GM23338 (cell line): ENCODE data around the gene FGD4. TPM values are rescaled to one million over a fixed set of nuclear protein-coding genes. Genes with fewer than 3 reads are reported as not detected.

ENCODE experiments used
- ATAC-seq: fragments of 200-7000 bp; cut with Tn5 transposase; 3 replicates; pipeline ENCODE4 v1.9.1; 2020
- DNase-seq: peaks from one replicate; pipeline ENCODE4 v3.0.0-alpha.2; 2015; ENCODE audit warnings: low spot score
- H2AFZ ChIP-seq: fragments of 200-600 bp; sonication (generic); 2 replicates; pipeline ENCODE4 v1.8.0; 2016; ENCODE audit warnings: antibody characterized with exemption, mild to moderate bottlenecking, moderate library complexity
- H3F3A ChIP-seq: fragments of 200-600 bp; sonication (generic); replicated peaks from 2 replicates; pipeline ENCODE4 v1.8.0; 2017; ENCODE audit warnings: antibody characterized with exemption, mixed run types, low read depth
- H3K27ac ChIP-seq: fragments of 200-600 bp; sonication (generic); 2 replicates; pipeline ENCODE4 v1.6.1; 2016; ENCODE audit warnings: low read depth
- H3K27me3 ChIP-seq: fragments of 200-600 bp; sonication (generic); 2 replicates; pipeline ENCODE4 v1.8.0; 2016; ENCODE audit warnings: mild to moderate bottlenecking, mixed run types, moderate library complexity; ENCODE audit not compliant: insufficient read depth
- H3K36me3 ChIP-seq: fragments of 200-600 bp; sonication (generic); 2 replicates; pipeline ENCODE4 v1.8.0; 2016; ENCODE audit warnings: mild to moderate bottlenecking; ENCODE audit not compliant: insufficient read depth
- H3K4me1 ChIP-seq: fragments of 200-600 bp; sonication (generic); 2 replicates; pipeline ENCODE4 v1.8.0; 2016; ENCODE audit warnings: mild to moderate bottlenecking, moderate library complexity; ENCODE audit not compliant: insufficient read depth
- H3K4me2 ChIP-seq: fragments of 200-600 bp; sonication (generic); 2 replicates; pipeline ENCODE4 v1.7.1; 2017; ENCODE audit warnings: mixed run types
- H3K4me3 ChIP-seq: fragments of 200-600 bp; sonication (generic); 2 replicates; pipeline ENCODE4 v1.6.1; 2016; ENCODE audit warnings: mixed run types
- H3K79me2 ChIP-seq: fragments of 200-600 bp; sonication (generic); replicated peaks from 2 replicates; pipeline ENCODE4 v1.8.0; 2017; ENCODE audit warnings: mild to moderate bottlenecking; ENCODE audit not compliant: insufficient read depth
- H3K9me2 ChIP-seq: fragments of 200-600 bp; sonication (generic); 2 replicates; pipeline ENCODE4 v1.8.0; 2017; ENCODE audit not compliant: insufficient read depth
- H4K20me1 ChIP-seq: fragments of 200-600 bp; sonication (generic); replicated peaks from 2 replicates; pipeline ENCODE4 v1.8.0; 2017; ENCODE audit warnings: mild to moderate bottlenecking; ENCODE audit not compliant: insufficient read depth
- H3K27ac Mint-ChIP-seq: 2 replicates; pipeline ENCODE4 v1.8.0; 2020; ENCODE audit warnings: inconsistent platforms, mild to moderate bottlenecking, moderate library complexity, mixed read lengths
- H3K27me3 Mint-ChIP-seq: 3 replicates; pipeline ENCODE4 v1.8.0; 2022; ENCODE audit warnings: low read depth, mild to moderate bottlenecking, moderate library complexity, mixed read lengths, inconsistent platforms; ENCODE audit not compliant: insufficient read depth, poor library complexity
- H3K36me3 Mint-ChIP-seq: 3 replicates; pipeline ENCODE4 v1.8.0; 2021; ENCODE audit warnings: low read depth, mild to moderate bottlenecking, inconsistent platforms, moderate library complexity, mixed read lengths
- H3K4me1 Mint-ChIP-seq: 3 replicates; pipeline ENCODE4 v1.8.0; 2020; ENCODE audit warnings: mild to moderate bottlenecking, inconsistent platforms, mixed read lengths
- H3K4me3 Mint-ChIP-seq: 3 replicates; pipeline ENCODE4 v1.8.0; 2021; ENCODE audit warnings: moderate library complexity, mild to moderate bottlenecking, inconsistent platforms, mixed read lengths
- H3K9me3 Mint-ChIP-seq: 3 replicates; pipeline ENCODE4 v1.8.0; 2020; ENCODE audit warnings: moderate library complexity, mild to moderate bottlenecking, inconsistent platforms, mixed read lengths
- CREB1 ChIP-seq: fragments of 250-450 bp; sonication (Bioruptor Pico); IDR thresholded peaks from 2 replicates; pipeline ENCODE4 v1.5.0; 2020; ENCODE audit warnings: low read depth, mild to moderate bottlenecking, moderate library complexity
- EZH2phosphoT487 ChIP-seq: fragments of 200-600 bp; sonication (generic); IDR thresholded peaks from one replicate; pipeline ENCODE4 v1.8.1; 2018; ENCODE audit warnings: antibody characterized with exemption; ENCODE audit not compliant: unreplicated experiment
- JUNB ChIP-seq: IDR thresholded peaks from one replicate; pipeline ENCODE4 v1.6.1; 2016; ENCODE audit warnings: antibody characterized with exemption; ENCODE audit not compliant: unreplicated experiment
- NANOG ChIP-seq: IDR thresholded peaks from 2 replicates; pipeline ENCODE4 v1.6.1; 2016; ENCODE audit warnings: antibody characterized with exemption, borderline replicate concordance
- POLR2AphosphoS5 ChIP-seq: IDR thresholded peaks from 2 replicates; pipeline ENCODE4 v1.6.1; 2016; ENCODE audit warnings: antibody characterized with exemption, low read depth
- STAT1 ChIP-seq: IDR thresholded peaks from one replicate; pipeline ENCODE4 v1.6.1; 2016; ENCODE audit warnings: antibody characterized with exemption; ENCODE audit not compliant: unreplicated experiment
- polyA plus RNA-seq: library from polyadenylated mRNA; unstranded; fragments of >200 nt; fragmentation: Nextera tagmentation; extraction: Ambion mirVana; gene quantifications from 2 replicates; pipeline ENCODE4 v1.2.1, GENCODE V29; 2016
- total RNA-seq: library from RNA; depleted of rRNA; stranded (reverse); fragments of >200 nt; shearing (Covaris generic); gene quantifications from 2 replicates; pipeline ENCODE4 v1.2.3, GENCODE V29; 2014
- TF ChIP-seq, protein P1 (sequence below): fragments of 250-450 bp; sonication (Bioruptor Pico); IDR thresholded peaks from 2 replicates; pipeline ENCODE4 v1.5.0; 2020; ENCODE audit warnings: mild to moderate bottlenecking, moderate library complexity
- TF ChIP-seq, protein P2 (sequence below), 2 experiments: fragments of 200-600 bp in 1 of 2; sonication (generic) in 1 of 2; conservative IDR thresholded peaks; 2 replicates each; pipeline versions ENCODE4 v1.5.1 to v1.6.1; 2016 to 2017; ENCODE audit warnings: antibody characterized with exemption in 2 of 2, low read depth in 2 of 2, mild to moderate bottlenecking in 2 of 2, moderate library complexity in 1 of 2
- TF ChIP-seq, protein P3 (sequence below): IDR thresholded peaks from one replicate; pipeline ENCODE4 v1.6.1; 2018; ENCODE audit warnings: antibody characterized with exemption; ENCODE audit not compliant: unreplicated experiment

The FGD4 gene
- total and polyA plus RNA-seq, 2 experiments from 2014 or later: 24.3 to 54.3 TPM

DNA sequence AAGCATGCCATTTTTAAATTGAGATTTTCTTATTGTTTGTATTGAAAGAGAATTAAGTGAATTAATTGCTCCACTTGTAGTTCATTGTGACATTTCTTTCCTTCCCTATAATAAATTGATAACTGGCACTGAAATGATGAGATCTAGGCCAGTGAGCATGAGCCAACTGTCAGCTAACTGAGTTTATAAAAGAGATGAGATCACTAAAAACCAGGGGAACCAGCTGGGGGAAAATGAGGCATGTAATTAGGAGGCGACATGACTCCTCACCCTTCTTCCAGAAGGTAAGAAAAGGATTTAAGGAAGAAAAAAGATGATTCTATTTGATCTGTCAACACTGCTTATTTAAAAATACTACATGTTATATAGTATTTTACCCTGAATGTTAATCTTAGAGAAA lies 175.2 kb downstream of the FGD4 start:
- H3K36me3 ChIP-seq: no peaks in the 10 kb centered on the region
- no peak overlapping the region for H3K4me3 ChIP-seq
- H3K4me1 Mint-ChIP-seq: peaks cover 7% of the 10 kb centered on the region
- no peak overlapping the region for H3K27ac Mint-ChIP-seq
- peaks cover 54% of the 10 kb centered on the region for H3K36me3 Mint-ChIP-seq
- H3K27me3 Mint-ChIP-seq: peaks cover 6% of the 10 kb centered on the region
- H3K4me3 Mint-ChIP-seq: no peak overlapping the region
- H3K79me2 ChIP-seq: peaks cover 92% of the 10 kb centered on the region
- H3K4me1 ChIP-seq: peaks cover 12% of the 10 kb centered on the region
- H3K27ac ChIP-seq: no peak overlapping the region
- no peak overlapping the region for H3K4me2 ChIP-seq
- no peak overlapping the region for H2AFZ ChIP-seq
- TF ChIP-seq NANOG: no peak
- TF ChIP-seq, protein P1, sequence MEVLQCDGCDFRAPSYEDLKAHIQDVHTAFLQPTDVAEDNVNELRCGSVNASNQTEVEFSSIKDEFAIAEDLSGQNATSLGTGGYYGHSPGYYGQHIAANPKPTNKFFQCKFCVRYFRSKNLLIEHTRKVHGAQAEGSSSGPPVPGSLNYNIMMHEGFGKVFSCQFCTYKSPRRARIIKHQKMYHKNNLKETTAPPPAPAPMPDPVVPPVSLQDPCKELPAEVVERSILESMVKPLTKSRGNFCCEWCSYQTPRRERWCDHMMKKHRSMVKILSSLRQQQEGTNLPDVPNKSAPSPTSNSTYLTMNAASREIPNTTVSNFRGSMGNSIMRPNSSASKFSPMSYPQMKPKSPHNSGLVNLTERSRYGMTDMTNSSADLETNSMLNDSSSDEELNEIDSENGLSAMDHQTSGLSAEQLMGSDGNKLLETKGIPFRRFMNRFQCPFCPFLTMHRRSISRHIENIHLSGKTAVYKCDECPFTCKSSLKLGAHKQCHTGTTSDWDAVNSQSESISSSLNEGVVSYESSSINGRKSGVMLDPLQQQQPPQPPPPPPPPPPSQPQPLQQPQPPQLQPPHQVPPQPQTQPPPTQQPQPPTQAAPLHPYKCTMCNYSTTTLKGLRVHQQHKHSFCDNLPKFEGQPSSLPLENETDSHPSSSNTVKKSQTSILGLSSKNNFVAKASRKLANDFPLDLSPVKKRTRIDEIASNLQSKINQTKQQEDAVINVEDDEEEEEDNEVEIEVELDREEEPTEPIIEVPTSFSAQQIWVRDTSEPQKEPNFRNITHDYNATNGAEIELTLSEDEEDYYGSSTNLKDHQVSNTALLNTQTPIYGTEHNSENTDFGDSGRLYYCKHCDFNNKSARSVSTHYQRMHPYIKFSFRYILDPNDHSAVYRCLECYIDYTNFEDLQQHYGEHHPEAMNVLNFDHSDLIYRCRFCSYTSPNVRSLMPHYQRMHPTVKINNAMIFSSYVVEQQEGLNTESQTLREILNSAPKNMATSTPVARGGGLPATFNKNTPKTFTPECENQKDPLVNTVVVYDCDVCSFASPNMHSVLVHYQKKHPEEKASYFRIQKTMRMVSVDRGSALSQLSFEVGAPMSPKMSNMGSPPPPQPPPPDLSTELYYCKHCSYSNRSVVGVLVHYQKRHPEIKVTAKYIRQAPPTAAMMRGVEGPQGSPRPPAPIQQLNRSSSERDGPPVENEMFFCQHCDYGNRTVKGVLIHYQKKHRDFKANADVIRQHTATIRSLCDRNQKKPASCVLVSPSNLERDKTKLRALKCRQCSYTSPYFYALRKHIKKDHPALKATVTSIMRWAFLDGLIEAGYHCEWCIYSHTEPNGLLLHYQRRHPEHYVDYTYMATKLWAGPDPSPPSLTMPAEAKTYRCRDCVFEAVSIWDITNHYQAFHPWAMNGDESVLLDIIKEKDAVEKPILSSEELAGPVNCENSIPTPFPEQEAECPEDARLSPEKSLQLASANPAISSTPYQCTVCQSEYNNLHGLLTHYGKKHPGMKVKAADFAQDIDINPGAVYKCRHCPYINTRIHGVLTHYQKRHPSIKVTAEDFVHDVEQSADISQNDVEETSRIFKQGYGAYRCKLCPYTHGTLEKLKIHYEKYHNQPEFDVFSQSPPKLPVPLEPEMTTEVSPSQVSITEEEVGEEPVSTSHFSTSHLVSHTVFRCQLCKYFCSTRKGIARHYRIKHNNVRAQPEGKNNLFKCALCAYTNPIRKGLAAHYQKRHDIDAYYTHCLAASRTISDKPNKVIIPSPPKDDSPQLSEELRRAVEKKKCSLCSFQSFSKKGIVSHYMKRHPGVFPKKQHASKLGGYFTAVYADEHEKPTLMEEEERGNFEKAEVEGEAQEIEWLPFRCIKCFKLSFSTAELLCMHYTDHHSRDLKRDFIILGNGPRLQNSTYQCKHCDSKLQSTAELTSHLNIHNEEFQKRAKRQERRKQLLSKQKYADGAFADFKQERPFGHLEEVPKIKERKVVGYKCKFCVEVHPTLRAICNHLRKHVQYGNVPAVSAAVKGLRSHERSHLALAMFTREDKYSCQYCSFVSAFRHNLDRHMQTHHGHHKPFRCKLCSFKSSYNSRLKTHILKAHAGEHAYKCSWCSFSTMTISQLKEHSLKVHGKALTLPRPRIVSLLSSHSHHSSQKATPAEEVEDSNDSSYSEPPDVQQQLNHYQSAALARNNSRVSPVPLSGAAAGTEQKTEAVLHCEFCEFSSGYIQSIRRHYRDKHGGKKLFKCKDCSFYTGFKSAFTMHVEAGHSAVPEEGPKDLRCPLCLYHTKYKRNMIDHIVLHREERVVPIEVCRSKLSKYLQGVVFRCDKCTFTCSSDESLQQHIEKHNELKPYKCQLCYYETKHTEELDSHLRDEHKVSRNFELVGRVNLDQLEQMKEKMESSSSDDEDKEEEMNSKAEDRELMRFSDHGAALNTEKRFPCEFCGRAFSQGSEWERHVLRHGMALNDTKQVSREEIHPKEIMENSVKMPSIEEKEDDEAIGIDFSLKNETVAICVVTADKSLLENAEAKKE (CRISPR knock-in tag): no peak
- no peak for TF ChIP-seq EZH2phosphoT487
- TF ChIP-seq, protein P2, sequence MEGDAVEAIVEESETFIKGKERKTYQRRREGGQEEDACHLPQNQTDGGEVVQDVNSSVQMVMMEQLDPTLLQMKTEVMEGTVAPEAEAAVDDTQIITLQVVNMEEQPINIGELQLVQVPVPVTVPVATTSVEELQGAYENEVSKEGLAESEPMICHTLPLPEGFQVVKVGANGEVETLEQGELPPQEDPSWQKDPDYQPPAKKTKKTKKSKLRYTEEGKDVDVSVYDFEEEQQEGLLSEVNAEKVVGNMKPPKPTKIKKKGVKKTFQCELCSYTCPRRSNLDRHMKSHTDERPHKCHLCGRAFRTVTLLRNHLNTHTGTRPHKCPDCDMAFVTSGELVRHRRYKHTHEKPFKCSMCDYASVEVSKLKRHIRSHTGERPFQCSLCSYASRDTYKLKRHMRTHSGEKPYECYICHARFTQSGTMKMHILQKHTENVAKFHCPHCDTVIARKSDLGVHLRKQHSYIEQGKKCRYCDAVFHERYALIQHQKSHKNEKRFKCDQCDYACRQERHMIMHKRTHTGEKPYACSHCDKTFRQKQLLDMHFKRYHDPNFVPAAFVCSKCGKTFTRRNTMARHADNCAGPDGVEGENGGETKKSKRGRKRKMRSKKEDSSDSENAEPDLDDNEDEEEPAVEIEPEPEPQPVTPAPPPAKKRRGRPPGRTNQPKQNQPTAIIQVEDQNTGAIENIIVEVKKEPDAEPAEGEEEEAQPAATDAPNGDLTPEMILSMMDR (conservative IDR thresholded peaks at IDR 0.05; ENCODE audit: low read depth in 2 of 2): no peak
- no peak for TF ChIP-seq CREB1
- TF ChIP-seq, protein P3, sequence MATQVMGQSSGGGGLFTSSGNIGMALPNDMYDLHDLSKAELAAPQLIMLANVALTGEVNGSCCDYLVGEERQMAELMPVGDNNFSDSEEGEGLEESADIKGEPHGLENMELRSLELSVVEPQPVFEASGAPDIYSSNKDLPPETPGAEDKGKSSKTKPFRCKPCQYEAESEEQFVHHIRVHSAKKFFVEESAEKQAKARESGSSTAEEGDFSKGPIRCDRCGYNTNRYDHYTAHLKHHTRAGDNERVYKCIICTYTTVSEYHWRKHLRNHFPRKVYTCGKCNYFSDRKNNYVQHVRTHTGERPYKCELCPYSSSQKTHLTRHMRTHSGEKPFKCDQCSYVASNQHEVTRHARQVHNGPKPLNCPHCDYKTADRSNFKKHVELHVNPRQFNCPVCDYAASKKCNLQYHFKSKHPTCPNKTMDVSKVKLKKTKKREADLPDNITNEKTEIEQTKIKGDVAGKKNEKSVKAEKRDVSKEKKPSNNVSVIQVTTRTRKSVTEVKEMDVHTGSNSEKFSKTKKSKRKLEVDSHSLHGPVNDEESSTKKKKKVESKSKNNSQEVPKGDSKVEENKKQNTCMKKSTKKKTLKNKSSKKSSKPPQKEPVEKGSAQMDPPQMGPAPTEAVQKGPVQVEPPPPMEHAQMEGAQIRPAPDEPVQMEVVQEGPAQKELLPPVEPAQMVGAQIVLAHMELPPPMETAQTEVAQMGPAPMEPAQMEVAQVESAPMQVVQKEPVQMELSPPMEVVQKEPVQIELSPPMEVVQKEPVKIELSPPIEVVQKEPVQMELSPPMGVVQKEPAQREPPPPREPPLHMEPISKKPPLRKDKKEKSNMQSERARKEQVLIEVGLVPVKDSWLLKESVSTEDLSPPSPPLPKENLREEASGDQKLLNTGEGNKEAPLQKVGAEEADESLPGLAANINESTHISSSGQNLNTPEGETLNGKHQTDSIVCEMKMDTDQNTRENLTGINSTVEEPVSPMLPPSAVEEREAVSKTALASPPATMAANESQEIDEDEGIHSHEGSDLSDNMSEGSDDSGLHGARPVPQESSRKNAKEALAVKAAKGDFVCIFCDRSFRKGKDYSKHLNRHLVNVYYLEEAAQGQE: no peak
- no peak for TF ChIP-seq STAT1
- TF ChIP-seq JUNB: no peak
- no peak for TF ChIP-seq POLR2AphosphoS5
- H4K20me1 ChIP-seq: peaks cover 8% of the 10 kb centered on the region
- no peaks in the 10 kb centered on the region for H3K9me2 ChIP-seq
- H3K9me3 Mint-ChIP-seq: peaks cover 2% of the 10 kb centered on the region; the same call in 1 of the 3 replicates
- no peaks in the 10 kb centered on the region for H3F3A ChIP-seq
- DNase-seq: no peak
- no peak for ATAC-seq
- no peaks in the 10 kb centered on the region for H3K27me3 ChIP-seq
